HCT116 (cell line): ENCODE data around the gene NUB1. TPM values are rescaled to one million over a fixed set of nuclear protein-coding genes. Genes with fewer than 3 reads are reported as not detected.

Experiments
- ATAC-seq: fragments of 200-7000 bp; cut with Tn5 transposase; 2 replicates; pipeline ENCODE4 v1.9.1; 2020; ENCODE audit warnings: mild to moderate bottlenecking, moderate library complexity
- BruUV-seq: library from RNA; stranded (reverse); fragments of 400-500 nt; replicated peaks from 2 replicates; lab custom pipeline; 2021; lab: Mats Ljungman, UMichigan
- CTCF ChIA-PET: fragments of 300-600 bp; sonication (Branson Sonifier 250); formaldehyde crosslinking; loops from one replicate; lab custom pipeline; 2021; ENCODE audit warnings: antibody characterized with exemption; lab: Charles Lee
- POLR2A ChIA-PET: fragments of 300-600, 350-600 bp; sonication (Branson Sonifier 250); formaldehyde crosslinking; loops from one replicate; lab custom pipeline; 2021; ENCODE audit warnings: antibody characterized with exemption; lab: Charles Lee
- RAD21 ChIA-PET, 2 experiments: fragments of 300-600 bp; sonication (Branson Sonifier 250); formaldehyde crosslinking; loops; one replicate each; lab custom pipeline; 2023; ENCODE audit warnings: low total read pairs in 2 of 2; ENCODE audit not compliant: uncharacterized antibody in 2 of 2, unreplicated experiment in 2 of 2, low non-redundant PET in 1 of 2; lab: Charles Lee
- DNase-seq: peaks from one replicate; pipeline ENCODE4 v3.0.0-alpha.2; 2010; ENCODE audit warnings: low read depth, low spot score
- H2AFZ ChIP-seq: fragments of 200-600 bp; shearing (Covaris generic), sonication (generic); 2 replicates; pipeline ENCODE4 v1.6.1; 2017; ENCODE audit warnings: low read depth, mixed run types, mixed read lengths, antibody characterized with exemption, low read length; ENCODE audit not compliant: poor library complexity, severe bottlenecking
- H3K27ac ChIP-seq: 2 replicates; pipeline ENCODE4 v1.5.1; 2012; ENCODE audit warnings: low read depth, low read length
- H3K27me3 ChIP-seq: fragments of 200-600 bp; sonication (generic); 2 replicates; pipeline ENCODE4 v1.6.1; 2016; ENCODE audit warnings: mixed run types, low read length, mixed read lengths; ENCODE audit not compliant: insufficient read depth
- H3K36me3 ChIP-seq, 2 experiments: fragments of 200-500 bp in 1 of 2; fragments of 200-600 bp in 1 of 2; sonication (Bioruptor generic) in 1 of 2; sonication (generic) in 1 of 2; 2 replicates each; pipeline versions ENCODE4 v1.5.1 to v1.6.1; 2014 to 2016; ENCODE audit warnings: low read length in 2 of 2, inconsistent platforms in 1 of 2, mixed read lengths in 1 of 2, mixed run types in 1 of 2; ENCODE audit not compliant: insufficient read depth in 2 of 2, control insufficient read depth in 1 of 2
- H3K4me1 ChIP-seq, 2 experiments: fragments of 200-600 bp in 1 of 2; sonication (generic) in 1 of 2; 2 replicates each; pipeline versions ENCODE4 v1.5.1 to v1.6.1; 2012 to 2017; ENCODE audit warnings: low read length in 2 of 2, inconsistent platforms in 1 of 2, mild to moderate bottlenecking in 1 of 2, mixed read lengths in 1 of 2, mixed run types in 1 of 2, moderate library complexity in 1 of 2; ENCODE audit not compliant: insufficient read depth in 2 of 2, control insufficient read depth in 1 of 2
- H3K4me2 ChIP-seq: fragments of 200-600 bp; sonication (generic); 2 replicates; pipeline ENCODE4 v1.6.1; 2017; ENCODE audit warnings: mixed run types, low read length, mixed read lengths
- H3K4me3 ChIP-seq, 2 experiments: fragments of 200-600 bp in 1 of 2; sonication (generic) in 1 of 2; replicated peaks in 1 of 2; 2 replicates each; pipeline ENCODE4 v1.5.1; 2011 to 2016; ENCODE audit warnings: low read length in 2 of 2, control low read depth in 1 of 2, low read depth in 1 of 2, mild to moderate bottlenecking in 1 of 2, mixed read lengths in 1 of 2, mixed run types in 1 of 2
- H3K79me2 ChIP-seq: fragments of 200-600 bp; sonication (generic); 2 replicates; pipeline ENCODE4 v1.6.1; 2017; ENCODE audit warnings: mild to moderate bottlenecking, mixed run types, low read length, moderate library complexity, mixed read lengths; ENCODE audit not compliant: insufficient read depth
- H3K9ac ChIP-seq: fragments of 200-600 bp; sonication (generic); 2 replicates; pipeline ENCODE4 v1.6.1; 2016; ENCODE audit warnings: low read length, mixed read lengths
- H3K9me2 ChIP-seq: fragments of 200-600 bp; sonication (generic), shearing (Covaris generic); 2 replicates; pipeline ENCODE4 v1.6.1; 2017; ENCODE audit warnings: mixed run types, mild to moderate bottlenecking, moderate library complexity; ENCODE audit not compliant: insufficient read depth
- H3K9me3 ChIP-seq, 2 experiments: fragments of 200-500 bp in 1 of 2; fragments of 200-600 bp in 1 of 2; sonication (Bioruptor generic) in 1 of 2; sonication (generic) in 1 of 2; 2 replicates each; pipeline ENCODE4 v1.6.1; 2014 to 2017; ENCODE audit warnings: low read length in 2 of 2, mixed read lengths in 2 of 2, inconsistent platforms in 1 of 2, low read depth in 1 of 2, mild to moderate bottlenecking in 1 of 2, mixed run types in 1 of 2, moderate library complexity in 1 of 2; ENCODE audit not compliant: control insufficient read depth in 1 of 2, insufficient read depth in 1 of 2
- H4K20me1 ChIP-seq: fragments of 200-600 bp; sonication (generic), shearing (Covaris generic); 2 replicates; pipeline ENCODE4 v1.6.1; 2017; ENCODE audit warnings: mixed run types, mild to moderate bottlenecking, moderate library complexity; ENCODE audit not compliant: insufficient read depth
- ATF3 ChIP-seq: IDR thresholded peaks from 2 replicates; pipeline ENCODE4 v1.6.1; 2012
- CBX3 ChIP-seq: IDR thresholded peaks from 2 replicates; pipeline ENCODE4 v1.6.1; 2012; ENCODE audit warnings: low read depth
- CEBPB ChIP-seq: IDR thresholded peaks from 2 replicates; pipeline ENCODE4 v1.6.1; 2012; ENCODE audit warnings: low read depth
- CTCF ChIP-seq, 3 experiments: fragments of 200-600 bp in 1 of 3; sonication (generic) in 1 of 3; IDR thresholded peaks in 2 of 3; conservative IDR thresholded peaks in 1 of 3; 2 replicates each; pipeline ENCODE4 v1.5.1; 2012 to 2017; ENCODE audit warnings: low read depth in 2 of 3, low read length in 2 of 3, antibody characterized with exemption in 1 of 3, borderline replicate concordance in 1 of 3, control low read depth in 1 of 3, mild to moderate bottlenecking in 1 of 3, mixed read lengths in 1 of 3, mixed run types in 1 of 3, moderate library complexity in 1 of 3; ENCODE audit not compliant: insufficient read depth in 1 of 3
- ELF1 ChIP-seq: IDR thresholded peaks from 2 replicates; pipeline ENCODE4 v1.6.1; 2012; ENCODE audit warnings: low read depth, borderline replicate concordance
- EZH2 ChIP-seq: fragments of 200-600 bp; sonication (generic); IDR thresholded peaks from 2 replicates; pipeline ENCODE4 v1.6.1; 2017; ENCODE audit warnings: antibody characterized with exemption, mixed run types
- EZH2phosphoT487 ChIP-seq: fragments of 200-600 bp; IDR thresholded peaks from 2 replicates; pipeline ENCODE4 v1.6.1; 2018; ENCODE audit warnings: antibody characterized with exemption, borderline replicate concordance
- FOSL1 ChIP-seq: IDR thresholded peaks from 2 replicates; pipeline ENCODE4 v1.6.1; 2012; ENCODE audit warnings: low read depth
- JUND ChIP-seq: IDR thresholded peaks from 2 replicates; pipeline ENCODE4 v1.6.1; 2012
- RAD21 ChIP-seq: IDR thresholded peaks from 2 replicates; pipeline ENCODE4 v1.6.1; 2012; ENCODE audit warnings: low read depth, mild to moderate bottlenecking
- SRF ChIP-seq: IDR thresholded peaks from 2 replicates; pipeline ENCODE4 v1.6.1; 2012; ENCODE audit warnings: low read depth
- TCF7L2 ChIP-seq: IDR thresholded peaks from 2 replicates; pipeline ENCODE4 v1.7.0; 2011; ENCODE audit warnings: borderline replicate concordance, inconsistent platforms; ENCODE audit not compliant: insufficient read depth, insufficient read length; ENCODE audit errors: extremely low read depth
- YY1 ChIP-seq: IDR thresholded peaks from 2 replicates; pipeline ENCODE4 v1.6.1; 2011; ENCODE audit warnings: low read length, low read depth, moderate library complexity, mild to moderate bottlenecking; ENCODE audit not compliant: insufficient replicate concordance; ENCODE audit errors: extremely low read depth
- ZFX ChIP-seq: fragments of 450-650 bp; IDR thresholded peaks from 2 replicates; pipeline ENCODE4 v1.6.1; 2017
- ZNF274 ChIP-seq: fragments of 200-500 bp; sonication (Bioruptor generic); IDR thresholded peaks from 2 replicates; pipeline ENCODE4 v1.6.1; 2014; ENCODE audit warnings: mild to moderate bottlenecking, low read depth, low read length, inconsistent platforms
- intact Hi-C: fragments of 100-400 bp; cut with micrococcal nuclease; formaldehyde crosslinking; loops from 2 replicates; pipeline ENCODE4 v1.10.0; 2022
- total RNA-seq: library from RNA; stranded (reverse); gene quantifications from one replicate; pipeline ENCODE4 v1.2.1, GENCODE V29; 2021; ENCODE audit not compliant: unreplicated experiment

The NUB1 gene
- total RNA-seq, 1 experiment from 2014 or later = 44.0 TPM

GRCh38 chr7:151382079-151382885 lies 40.7 kb downstream of the NUB1 start:
- Histone ChIP-seq H3K9me3 (no peaks in the 10 kb centered on the region), H3K79me2 (no peaks in the 10 kb centered on the region), H4K20me1 (no peaks in the 10 kb centered on the region), H3K4me3 (no peak overlapping the region), H3K9me2 (no peaks in the 10 kb centered on the region), H3K36me3 (no peaks in the 10 kb centered on the region), H3K27me3 (no peaks in the 10 kb centered on the region), H3K27ac (no peak overlapping the region), H3K4me2 (no peak overlapping the region), H3K9ac (no peak overlapping the region), H3K4me1 (peaks cover 6 to 7% of the 10 kb centered on the region in 2 experiments; a peak in 2 of 4 replicates), H2AFZ (no peak overlapping the region)
- ChIA-PET RAD21 (no interaction called here), POLR2A (no interaction called here), CTCF (no interaction called here)
- DNase-seq (no peak), ATAC-seq (no peak)
- BruUV-seq = no TSS peak
- TF ChIP-seq YY1 (no peak), TCF7L2 (no peak), ZNF274 (no peak), JUND (no peak)
- intact Hi-C loops = no loop called here

GRCh38 chr7:151383638-151384351 lies 42.2 kb downstream of the NUB1 start:
- ChIA-PET RAD21 (no interaction called here), POLR2A (no interaction called here), CTCF (no interaction called here)
- H4K20me1 ChIP-seq = no peaks in the 10 kb centered on the region
- no peak overlapping the region for H3K9ac ChIP-seq
- no peak for DNase-seq
- no peaks in the 10 kb centered on the region for H3K9me3 ChIP-seq
- no peaks in the 10 kb centered on the region for H3K9me2 ChIP-seq
- ATAC-seq = no peak
- no TSS peak for BruUV-seq
- peaks cover 6 to 7% of the 10 kb centered on the region in 2 experiments; a peak in 2 of 4 replicates for H3K4me1 ChIP-seq
- no peak for TF ChIP-seq FOSL1
- no peak for TF ChIP-seq EZH2phosphoT487
- TF ChIP-seq YY1 = no peak
- TF ChIP-seq ATF3 = no peak
- TF ChIP-seq JUND = no peak
- no peak for TF ChIP-seq CEBPB
- TF ChIP-seq EZH2 = no peak
- TF ChIP-seq RAD21 = no peak
- TF ChIP-seq ELF1 = no peak
- TF ChIP-seq CTCF (IDR thresholded peaks at IDR 0.05 in 2 of 3, conservative IDR thresholded peaks at IDR 0.05 in 1 of 3; ENCODE audit: borderline replicate concordance in 1 of 3, insufficient read depth in 1 of 3, low read depth in 2 of 3, low read length in 2 of 3) = no peak
- TF ChIP-seq ZNF274 = no peak
- TF ChIP-seq ZFX = no peak
- TF ChIP-seq CBX3 = no peak
- TF ChIP-seq SRF = no peak
- H3K4me2 ChIP-seq = no peak overlapping the region
- no peak overlapping the region for H3K4me3 ChIP-seq
- intact Hi-C loops = no loop called here
- H2AFZ ChIP-seq = no peak overlapping the region
- H3K36me3 ChIP-seq = no peaks in the 10 kb centered on the region
- no peaks in the 10 kb centered on the region for H3K79me2 ChIP-seq
- H3K27me3 ChIP-seq = no peaks in the 10 kb centered on the region
- H3K27ac ChIP-seq = no peak overlapping the region
